Measurements from ENCODE around the gene NELL1.

- no peak for TF ChIP-seq CTCF (conservative IDR thresholded peaks at IDR 0.05; ENCODE audit: low read depth in 2 of 2)
- TF ChIP-seq POLR2AphosphoS5 (IDR thresholded peaks at IDR 0.05; ENCODE audit: low read depth): no peak
- TF ChIP-seq EZH2phosphoT487 (IDR thresholded peaks at IDR 0.05; ENCODE audit: unreplicated experiment): no peak
- TF ChIP-seq ZNF462 (CRISPR knock-in tag; IDR thresholded peaks at IDR 0.05): no peak
- TF ChIP-seq CREB1 (CRISPR knock-in tag; IDR thresholded peaks at IDR 0.05; ENCODE audit: low read depth): no peak
- TF ChIP-seq EZH2 (IDR thresholded peaks at IDR 0.05; ENCODE audit: low read depth, unreplicated experiment): no peak
- TF ChIP-seq REST (IDR thresholded peaks at IDR 0.05; ENCODE audit: unreplicated experiment): no peak
- no peak for TF ChIP-seq JUNB (IDR thresholded peaks at IDR 0.05; ENCODE audit: unreplicated experiment)
- TF ChIP-seq ETS1 (IDR thresholded peaks at IDR 0.05): no peak
- no peak for TF ChIP-seq STAT1 (IDR thresholded peaks at IDR 0.05; ENCODE audit: unreplicated experiment)
Observed at GRCh38 chr11:21225860-21226259, 556.5 kb downstream of the NELL1 start.

Data from GM23338 (cell line).